Measurements from ENCODE around the gene ZNF595.
A peak's percentile ranks its signal among the peaks of the same experiment; 100 is the strongest.
"Not testable (repeated sequence)": the region's sequence is repeated elsewhere in the genome, so short reads cannot be mapped to it uniquely, and the experiment has no call there.

The ZNF595 gene

GRCh38 chr4:52804-53479 is at the start of gene ZNF595:
TSS of gene ZNF595 (plus strand) at chr4:53321. CDS start at chr4:53489, 168 bp downstream.
- peak; percentile 49 to 58 for DNase-seq

DNA sequence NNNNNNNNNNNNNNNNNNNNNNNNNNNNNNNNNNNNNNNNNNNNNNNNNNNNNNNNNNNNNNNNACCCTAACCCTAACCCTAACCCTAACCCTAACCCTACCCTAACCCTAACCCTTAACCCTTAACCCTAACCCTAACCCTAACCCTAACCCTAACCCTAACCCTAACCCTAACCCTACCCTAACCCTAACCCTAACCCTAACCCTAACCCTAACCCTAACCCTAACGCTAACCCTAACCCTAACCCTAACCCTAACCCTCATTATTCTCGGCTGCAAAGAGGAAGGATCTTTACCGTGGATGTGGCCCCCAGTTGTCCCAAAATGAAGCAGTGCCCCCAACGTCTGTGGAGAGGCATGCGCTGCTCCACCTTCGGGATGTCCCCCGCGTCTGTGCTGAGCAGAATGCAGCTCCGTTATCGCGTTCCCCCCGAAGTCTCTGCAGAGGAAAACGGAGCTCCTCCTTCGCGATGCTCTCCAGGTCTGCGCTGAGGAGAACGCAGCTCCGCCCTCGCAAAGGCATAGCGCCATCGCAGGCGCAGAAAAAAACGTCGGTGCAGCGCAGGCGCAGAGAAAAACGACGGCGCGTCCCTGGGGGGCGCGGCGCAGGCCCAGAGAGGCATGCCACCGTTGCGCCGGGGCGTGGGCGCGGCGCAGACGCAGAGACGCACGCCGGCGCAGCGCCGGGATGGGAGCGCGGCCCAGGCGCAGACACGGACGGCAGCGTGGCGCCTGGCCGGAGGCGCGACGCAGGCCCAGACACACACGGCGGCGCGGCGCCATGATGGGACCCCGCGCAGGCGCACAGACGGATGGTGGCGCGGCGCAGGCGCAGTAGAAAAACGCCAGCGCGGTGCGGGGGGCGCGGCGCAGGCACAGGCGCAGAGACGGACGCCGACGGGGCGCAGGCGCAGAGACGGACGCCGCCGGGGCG is 42.9 kb upstream of the ZNF595 start:
- DNase-seq = peak in 1 of 2 experiments; percentile 17

GRCh38 chr4:11095-11815 is 41.9 kb upstream of the ZNF595 start:
- DNase-seq = not testable (repeated sequence)

GRCh38 chr4:11816-12417 is 41.2 kb upstream of the ZNF595 start:
- DNase-seq = peak; percentile 59 to 70

- not testable (repeated sequence) for DNase-seq
These were observed 35.0 kb upstream of the ZNF595 start for GRCh38 chr4:18128-18527.

DNA sequence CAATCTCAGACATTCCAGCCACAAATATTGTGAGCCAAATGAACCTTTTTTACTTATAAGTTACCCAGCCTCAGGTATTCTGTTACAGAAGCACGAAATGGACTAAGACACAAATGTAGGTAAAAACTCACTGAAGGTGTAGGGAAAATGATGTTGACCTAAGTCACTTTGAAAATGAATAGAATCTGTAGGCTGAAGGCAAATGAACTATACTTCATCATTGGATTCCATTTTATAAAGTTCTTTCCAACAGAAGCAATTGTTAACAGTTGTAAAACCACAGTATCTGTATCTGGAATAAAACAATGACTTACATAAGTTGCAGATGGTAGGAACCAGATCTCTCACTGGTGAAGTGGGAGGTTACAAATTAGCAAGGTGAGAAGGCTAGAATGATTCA is 34.5 kb upstream of the ZNF595 start:
- DNase-seq = not testable (repeated sequence)

DNA sequence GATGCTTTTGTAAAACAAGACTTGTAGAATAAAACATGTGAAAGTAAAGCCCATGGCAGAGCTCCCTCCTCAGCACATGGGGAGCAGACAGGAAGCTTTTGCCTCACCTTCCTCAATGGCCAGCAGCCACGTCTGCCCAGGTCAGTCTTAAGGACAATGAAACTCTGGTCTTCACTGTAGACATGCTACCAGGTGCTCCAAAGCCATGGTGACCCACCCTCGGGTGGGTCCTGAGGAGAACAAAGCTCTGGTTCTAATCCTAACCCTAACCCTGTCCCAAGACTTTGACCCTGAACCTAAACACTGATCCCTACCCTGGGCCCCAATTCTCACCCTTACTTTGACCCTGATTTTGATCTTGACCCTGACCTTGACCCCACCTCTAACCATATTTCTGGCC is 30.2 kb upstream of the ZNF595 start:
- not testable (repeated sequence) for DNase-seq

DNA sequence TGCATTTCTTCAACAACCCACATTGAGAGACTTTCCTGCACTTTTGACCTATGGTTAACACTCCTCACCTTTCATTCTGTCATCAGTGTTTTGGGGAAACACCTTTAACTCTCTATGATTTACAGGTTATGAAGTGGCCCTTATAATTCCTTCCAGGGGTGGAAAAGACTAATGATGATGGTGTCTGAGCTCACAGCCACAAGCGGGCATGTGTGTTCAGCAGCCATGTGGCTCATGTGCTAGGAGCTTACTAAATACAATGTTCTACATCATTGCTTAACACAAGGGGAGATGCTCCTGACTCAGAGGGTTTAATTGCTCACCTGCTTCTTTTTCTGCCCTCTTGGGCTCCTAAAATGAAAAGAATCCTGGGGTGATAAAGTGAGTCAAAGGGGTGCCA is 28.8 kb upstream of the ZNF595 start:
- DNase-seq = not testable (repeated sequence)

DNA sequence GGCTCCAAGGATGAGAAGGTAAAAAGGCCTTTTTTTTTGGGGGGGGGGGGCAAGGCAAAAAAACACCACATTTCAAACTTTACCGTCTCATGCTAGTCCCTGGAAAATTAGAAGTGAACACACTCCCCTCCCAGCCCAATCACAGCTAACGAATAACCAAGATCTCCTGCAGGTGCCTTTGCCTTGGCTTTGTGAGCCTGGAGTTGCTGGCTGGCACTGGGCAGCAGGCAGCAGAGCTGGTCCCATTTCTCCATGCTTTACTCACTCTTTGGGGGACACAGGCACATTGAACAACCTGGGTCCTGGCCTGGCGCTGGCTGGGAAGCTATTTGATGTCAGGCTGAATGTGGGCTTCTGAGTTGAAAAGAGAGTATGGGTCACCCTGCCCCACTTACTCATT is 25.6 kb upstream of the ZNF595 start:
- DNase-seq = not testable (repeated sequence)

DNA sequence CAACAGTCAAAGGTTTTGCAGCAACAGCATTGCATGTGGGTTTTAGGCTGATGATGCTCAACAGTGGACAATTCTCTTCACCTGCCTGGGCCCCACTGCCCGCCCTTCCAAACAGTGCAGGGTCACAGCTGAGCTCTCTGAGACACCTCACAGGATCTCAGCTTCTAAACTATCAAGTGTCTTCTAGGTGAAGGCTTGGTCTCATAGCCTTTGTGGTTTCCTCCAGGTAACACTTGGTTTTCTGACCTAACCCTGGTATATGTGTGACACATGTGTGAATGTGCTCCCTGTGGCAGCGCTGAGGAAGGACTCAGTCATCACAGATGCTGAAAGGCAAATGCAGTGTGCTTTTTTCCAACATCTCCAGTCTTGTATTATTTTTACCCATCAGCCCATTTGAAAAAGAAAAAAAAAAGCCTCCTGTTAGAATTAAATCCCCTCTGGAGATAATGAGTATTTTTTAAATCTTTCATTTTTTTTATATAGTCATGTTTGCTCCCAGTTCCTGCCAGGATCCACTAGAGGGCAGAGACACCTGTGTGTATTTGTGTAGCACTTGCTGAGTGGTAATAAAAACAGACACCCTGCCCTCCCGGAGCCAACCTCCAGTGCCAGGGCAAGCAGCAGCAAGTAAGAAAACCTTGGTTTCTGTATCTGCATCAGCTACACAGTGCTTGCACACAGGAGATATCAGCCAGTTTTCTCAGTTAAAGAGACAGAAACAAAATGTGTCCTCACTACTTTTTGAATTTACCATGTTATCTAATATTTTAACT is 24.2 kb upstream of the ZNF595 start:
- peak; percentile 25 to 33 for DNase-seq

GRCh38 chr4:33314-33713 is 19.8 kb upstream of the ZNF595 start:
- not testable (repeated sequence) for DNase-seq

DNA sequence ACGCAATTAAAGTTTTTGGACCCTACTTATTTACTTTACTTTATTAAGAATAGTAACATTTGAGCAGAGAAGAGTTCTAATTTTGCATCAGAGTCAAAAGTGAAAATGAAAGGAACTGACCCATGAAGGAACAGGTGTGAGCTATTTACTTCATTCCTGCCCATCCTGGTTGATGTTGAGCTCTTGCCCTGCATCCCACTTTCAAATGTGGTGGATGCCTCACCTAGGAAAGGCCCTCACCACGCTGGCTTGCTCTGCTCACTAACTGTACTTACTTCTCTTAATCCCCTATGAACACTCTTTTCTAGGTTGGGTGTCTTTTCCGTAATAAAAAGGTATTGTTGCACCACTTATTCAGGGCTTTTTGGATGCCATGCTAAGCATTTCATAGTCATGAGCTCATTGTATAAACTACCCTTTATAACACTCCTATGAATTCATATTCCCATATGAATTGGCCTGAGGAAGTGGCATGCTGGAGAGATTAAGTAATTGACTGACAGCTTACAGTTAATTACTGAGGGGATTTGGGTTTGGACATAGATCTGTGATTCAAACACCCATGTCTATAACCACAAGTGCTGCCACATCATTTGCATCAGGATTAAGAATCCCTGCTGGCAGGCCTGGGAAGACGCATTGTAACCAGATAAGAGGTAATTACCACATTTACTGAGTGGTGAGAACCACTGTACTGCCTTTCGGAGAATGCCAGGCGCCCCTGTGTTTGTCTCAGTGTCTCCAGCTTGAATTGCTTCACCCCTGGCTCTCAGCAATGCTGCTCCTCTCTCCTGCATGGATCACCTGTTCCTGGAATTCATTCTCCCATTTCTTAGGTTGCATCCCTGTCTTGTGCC is 16.3 kb upstream of the ZNF595 start:
- DNase-seq = not testable (repeated sequence)

DNA sequence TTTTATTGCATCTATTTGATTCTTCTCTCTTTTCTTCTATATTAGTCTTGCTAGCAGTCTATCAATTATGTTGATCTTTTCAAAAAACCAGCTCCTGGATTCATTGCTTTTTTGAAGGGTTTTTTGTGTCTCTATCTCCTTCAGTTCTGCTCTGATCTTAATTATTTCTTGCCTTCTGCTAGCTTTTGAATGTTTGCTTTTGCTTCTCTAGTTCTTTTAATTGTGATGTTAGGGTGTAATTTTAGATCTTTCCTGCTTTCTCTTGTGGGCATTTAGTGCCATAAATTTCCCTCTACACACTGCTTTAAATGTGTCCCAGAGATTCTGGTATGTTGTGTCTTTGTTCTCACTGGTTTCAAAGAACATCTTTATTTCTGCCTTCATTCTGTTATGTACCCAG is 14.9 kb upstream of the ZNF595 start:
- not testable (repeated sequence) for DNase-seq

- not testable (repeated sequence) for DNase-seq
These were observed 9.7 kb upstream of the ZNF595 start for GRCh38 chr4:43375-43774.

- DNase-seq = not testable (repeated sequence)
These were observed 1.9 kb upstream of the ZNF595 start for GRCh38 chr4:51253-51652.

DNA sequence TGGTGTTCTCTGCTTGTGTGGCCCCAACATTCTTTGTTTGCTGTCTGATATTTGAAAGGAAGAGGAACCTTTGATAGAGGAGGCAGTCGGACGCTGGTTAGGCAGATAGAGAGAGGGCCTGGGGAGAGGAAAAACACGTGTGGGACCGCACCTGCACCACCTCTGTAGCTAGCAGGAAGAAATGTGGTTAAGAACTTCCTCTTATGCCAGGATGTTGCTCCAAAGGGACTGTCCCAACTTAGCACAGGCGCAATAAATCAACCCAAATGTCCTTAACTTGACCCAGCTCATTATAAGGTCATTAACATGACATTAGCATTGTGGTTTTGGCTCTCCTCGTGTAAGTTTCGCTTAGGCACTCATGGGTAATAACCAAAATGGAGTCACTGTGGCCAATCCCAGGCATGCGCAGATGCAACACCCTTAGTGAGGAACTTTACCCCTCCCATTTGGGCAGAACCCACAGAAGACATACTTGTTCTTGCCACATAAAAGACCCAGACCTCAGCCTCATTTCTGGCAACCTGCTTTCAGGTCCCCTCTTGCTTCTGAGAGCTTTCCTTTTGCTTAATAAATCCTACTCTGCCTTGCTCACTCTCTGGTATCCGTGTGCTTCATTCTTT is 1.4 kb upstream of the ZNF595 start:
- DNase-seq = peak in 1 of 2 experiments; percentile 22

GRCh38 chr4:53521-53920 is 400 bp downstream of the ZNF595 start:
- DNase-seq = peak in 1 of 2 experiments; percentile 20

GRCh38 chr4:64733-65132 is 11.6 kb downstream of the ZNF595 start:
- DNase-seq = not testable (repeated sequence)

- DNase-seq = no peak
These were observed 18.7 kb downstream of the ZNF595 start for GRCh38 chr4:71830-72229.

DNA sequence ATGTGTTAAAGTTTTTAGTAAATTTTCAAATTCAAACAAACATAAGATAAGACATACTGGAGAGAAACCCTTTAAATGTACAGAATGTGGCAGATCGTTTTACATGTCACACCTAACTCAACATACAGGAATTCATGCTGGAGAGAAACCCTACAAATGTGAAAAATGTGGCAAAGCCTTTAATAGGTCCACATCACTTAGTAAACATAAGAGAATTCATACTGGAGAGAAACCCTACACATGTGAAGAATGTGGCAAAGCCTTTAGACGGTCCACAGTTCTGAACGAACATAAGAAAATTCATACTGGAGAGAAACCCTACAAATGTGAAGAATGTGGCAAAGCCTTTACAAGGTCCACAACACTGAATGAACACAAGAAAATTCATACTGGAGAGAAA is 32.8 kb downstream of the ZNF595 start:
- DNase-seq = no peak
